Activated B cell treated with CpG ODN at 0.5 μM for 24 hours (primary cell): ENCODE measurements around the gene SENP8. TPM values are rescaled to one million over a fixed set of nuclear protein-coding genes. Genes with fewer than 3 reads are reported as not detected.

Experiments
- ATAC-seq: fragments of 200-7000 bp; cut with Tn5 transposase; one replicate; pipeline ENCODE4 v1.10.0; 2021; ENCODE audit warnings: low read depth, mild to moderate bottlenecking, moderate library complexity
- CTCF ChIA-PET: fragments of 350-600 bp; sonication (Branson Sonifier 250); formaldehyde crosslinking; loops from one replicate; lab custom pipeline; 2021; ENCODE audit warnings: antibody characterized with exemption; lab: Charles Lee
- POLR2A ChIA-PET: fragments of 350-600 bp; sonication (Branson Sonifier 250); formaldehyde crosslinking; loops from one replicate; lab custom pipeline; 2021; ENCODE audit warnings: antibody characterized with exemption; lab: Charles Lee
- DNase-seq: peaks from one replicate; pipeline ENCODE4 v3.0.0; 2022
- H3K27ac Mint-ChIP-seq: one replicate; pipeline ENCODE4 v1.8.0; 2020; ENCODE audit warnings: mixed read lengths
- H3K27me3 Mint-ChIP-seq: one replicate; pipeline ENCODE4 v1.8.0; 2021; ENCODE audit warnings: mixed read lengths
- H3K36me3 Mint-ChIP-seq: one replicate; pipeline ENCODE4 v1.8.0; 2021; ENCODE audit warnings: low read depth, mixed read lengths
- H3K4me1 Mint-ChIP-seq: one replicate; pipeline ENCODE4 v1.8.0; 2021; ENCODE audit warnings: mixed read lengths
- H3K4me3 Mint-ChIP-seq: one replicate; pipeline ENCODE4 v1.8.0; 2020; ENCODE audit warnings: mild to moderate bottlenecking, mixed read lengths
- H3K9me3 Mint-ChIP-seq: one replicate; pipeline ENCODE4 v1.8.0; 2020; ENCODE audit warnings: mixed read lengths
- intact Hi-C: fragments of 100-400 bp; cut with micrococcal nuclease; formaldehyde crosslinking; loops from one replicate; pipeline ENCODE4 v1.15.1; 2024
- total RNA-seq: library from RNA; stranded (reverse); gene quantifications from 2 replicates; pipeline ENCODE4 v1.2.3, GENCODE V29; 2022
- TF ChIP-seq, protein P1 (sequence below): fragments of 200-600 bp; IDR thresholded peaks from one replicate; pipeline ENCODE4 v1.8.0; 2022; ENCODE audit warnings: antibody characterized with exemption, mild to moderate bottlenecking

Gene SENP8
- total RNA-seq, 1 donor from 2014 or later, result 1.1 TPM

DNA sequence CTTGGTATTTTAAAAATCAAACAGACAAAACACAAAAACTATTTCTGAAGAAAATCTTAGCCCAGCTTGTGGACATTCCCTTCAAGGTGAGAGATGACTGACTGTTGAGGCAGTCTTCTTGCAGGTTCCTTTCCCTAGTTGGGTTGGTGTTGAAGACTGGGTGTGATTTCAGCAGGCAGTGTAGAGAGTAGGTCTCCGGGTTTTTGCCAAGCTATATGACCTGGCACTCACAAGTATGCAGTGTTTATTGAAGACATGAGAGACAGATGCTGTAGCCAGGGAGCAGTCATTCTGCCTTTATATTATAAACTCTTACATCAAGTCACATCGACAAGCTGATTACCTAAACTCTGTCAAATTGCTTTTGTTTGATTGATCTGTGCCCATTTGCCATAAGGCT, 17.5 kb downstream of the SENP8 start:
- POLR2A ChIA-PET, result no interaction called here
- no peaks in the 10 kb centered on the region for H3K27me3 Mint-ChIP-seq
- TF ChIP-seq, protein P1, sequence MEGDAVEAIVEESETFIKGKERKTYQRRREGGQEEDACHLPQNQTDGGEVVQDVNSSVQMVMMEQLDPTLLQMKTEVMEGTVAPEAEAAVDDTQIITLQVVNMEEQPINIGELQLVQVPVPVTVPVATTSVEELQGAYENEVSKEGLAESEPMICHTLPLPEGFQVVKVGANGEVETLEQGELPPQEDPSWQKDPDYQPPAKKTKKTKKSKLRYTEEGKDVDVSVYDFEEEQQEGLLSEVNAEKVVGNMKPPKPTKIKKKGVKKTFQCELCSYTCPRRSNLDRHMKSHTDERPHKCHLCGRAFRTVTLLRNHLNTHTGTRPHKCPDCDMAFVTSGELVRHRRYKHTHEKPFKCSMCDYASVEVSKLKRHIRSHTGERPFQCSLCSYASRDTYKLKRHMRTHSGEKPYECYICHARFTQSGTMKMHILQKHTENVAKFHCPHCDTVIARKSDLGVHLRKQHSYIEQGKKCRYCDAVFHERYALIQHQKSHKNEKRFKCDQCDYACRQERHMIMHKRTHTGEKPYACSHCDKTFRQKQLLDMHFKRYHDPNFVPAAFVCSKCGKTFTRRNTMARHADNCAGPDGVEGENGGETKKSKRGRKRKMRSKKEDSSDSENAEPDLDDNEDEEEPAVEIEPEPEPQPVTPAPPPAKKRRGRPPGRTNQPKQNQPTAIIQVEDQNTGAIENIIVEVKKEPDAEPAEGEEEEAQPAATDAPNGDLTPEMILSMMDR, result no peak
- DNase-seq (no peak), ATAC-seq (no peak)
- H3K4me1 Mint-ChIP-seq, result peaks cover 3% of the 10 kb centered on the region
- no peaks in the 10 kb centered on the region for H3K9me3 Mint-ChIP-seq
- H3K36me3 Mint-ChIP-seq, result no peaks in the 10 kb centered on the region
- intact Hi-C loops, result no loop called here
- H3K4me3 Mint-ChIP-seq, result no peak overlapping the region
- CTCF ChIA-PET, result no interaction called here
- H3K27ac Mint-ChIP-seq, result no peak overlapping the region

DNA sequence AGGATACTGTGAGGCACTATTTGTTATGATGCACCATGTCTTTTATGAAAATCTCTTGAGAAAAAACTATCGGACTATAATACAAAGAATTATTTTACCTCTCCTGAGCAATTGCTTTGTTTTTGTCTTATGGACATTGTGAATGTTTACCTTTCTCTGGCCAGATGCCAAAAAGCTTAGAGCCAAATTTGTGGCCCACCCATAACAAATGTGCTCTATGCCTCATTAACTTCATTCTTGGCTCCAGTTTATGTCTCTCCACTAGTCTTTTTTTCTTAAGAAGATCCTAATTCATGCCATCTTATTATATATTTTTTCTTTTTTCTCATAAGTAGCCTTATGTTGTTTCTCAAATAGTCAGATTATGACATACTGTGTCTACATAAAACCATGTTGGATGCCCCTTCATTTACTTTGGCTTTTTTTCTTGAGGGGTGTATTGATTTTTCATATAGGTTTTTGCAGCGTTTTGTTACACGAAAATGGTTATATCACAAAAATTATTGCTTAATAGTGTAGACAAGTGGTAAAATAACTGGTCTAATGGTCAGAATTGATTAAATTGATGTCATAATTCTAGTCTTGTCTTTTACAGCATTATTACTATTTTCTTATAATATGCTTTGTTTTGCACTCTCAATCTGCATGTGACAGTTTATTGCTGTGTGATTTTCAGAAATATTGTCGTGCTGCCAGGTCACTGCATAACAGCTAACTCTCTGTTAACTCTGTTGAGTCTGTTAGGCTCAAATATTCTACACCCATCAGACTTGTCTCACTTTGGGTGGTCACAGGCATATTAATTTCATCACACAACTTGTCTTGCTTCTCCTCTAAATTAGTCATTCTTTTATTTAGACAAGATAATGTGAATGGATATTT, 18.2 kb downstream of the SENP8 start:
- H3K27me3 Mint-ChIP-seq, result no peaks in the 10 kb centered on the region
- TF ChIP-seq, protein P1, result no peak
- no peaks in the 10 kb centered on the region for H3K36me3 Mint-ChIP-seq
- H3K9me3 Mint-ChIP-seq, result no peaks in the 10 kb centered on the region
- H3K4me1 Mint-ChIP-seq, result peaks cover 10% of the 10 kb centered on the region
- CTCF ChIA-PET, result no interaction called here
- no peak overlapping the region for H3K27ac Mint-ChIP-seq
- ATAC-seq (no peak), DNase-seq (no peak)
- intact Hi-C loops, result no loop called here
- H3K4me3 Mint-ChIP-seq, result no peak overlapping the region
- POLR2A ChIA-PET, result no interaction called here

DNA sequence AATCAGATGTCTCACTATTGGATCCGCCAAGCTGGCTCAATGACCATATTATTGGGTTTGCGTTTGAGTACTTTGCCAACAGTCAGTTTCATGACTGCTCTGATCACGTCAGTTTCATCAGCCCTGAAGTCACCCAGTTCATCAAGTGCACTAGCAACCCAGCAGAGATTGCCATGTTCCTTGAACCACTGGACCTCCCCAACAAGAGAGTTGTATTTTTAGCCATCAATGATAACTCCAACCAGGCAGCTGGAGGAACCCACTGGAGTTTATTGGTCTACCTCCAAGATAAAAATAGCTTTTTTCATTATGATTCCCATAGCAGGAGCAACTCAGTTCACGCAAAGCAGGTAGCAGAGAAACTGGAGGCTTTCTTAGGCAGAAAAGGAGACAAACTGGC, 21.5 kb downstream of the SENP8 start:
- H3K27ac Mint-ChIP-seq, result no peak overlapping the region
- ATAC-seq (no peak), DNase-seq (no peak)
- no peak overlapping the region for H3K4me3 Mint-ChIP-seq
- no peaks in the 10 kb centered on the region for H3K9me3 Mint-ChIP-seq
- CTCF ChIA-PET, result interaction anchor here (1.4 kb wide), 1 partner anchor 16 kb away, joined by 3 read pairs; no protein-coding TSS in a partner anchor
- POLR2A ChIA-PET, result no interaction called here
- intact Hi-C loops, result no loop called here
- no peaks in the 10 kb centered on the region for H3K27me3 Mint-ChIP-seq
- H3K36me3 Mint-ChIP-seq, result no peaks in the 10 kb centered on the region
- peaks cover 15% of the 10 kb centered on the region for H3K4me1 Mint-ChIP-seq
- TF ChIP-seq, protein P1, result no peak

- CTCF ChIA-PET, result interaction anchor here (1.4 kb wide), 1 partner anchor 16 kb away, joined by 3 read pairs; no protein-coding TSS in a partner anchor
- Mint-ChIP-seq H3K27ac (no peak overlapping the region), H3K4me3 (no peak overlapping the region), H3K9me3 (no peaks in the 10 kb centered on the region), H3K27me3 (no peaks in the 10 kb centered on the region), H3K36me3 (no peaks in the 10 kb centered on the region), H3K4me1 (peaks cover 15% of the 10 kb centered on the region)
- DNase-seq (no peak), ATAC-seq (no peak)
- TF ChIP-seq, protein P1, result no peak
- POLR2A ChIA-PET, result no interaction called here
- intact Hi-C loops, result no loop called here
Measured at GRCh38 chr15:72140088-72140487, 21.9 kb downstream of the SENP8 start.
